PFSK-1 (cell line): ENCODE results near the gene AUTS2.

Experiments
- FOXP2 ChIP-seq: optimal IDR thresholded peaks from 2 replicates; pipeline ENCODE3; 2011; ENCODE audit warnings: borderline replicate concordance, control low read depth, inconsistent platforms; ENCODE audit not compliant: insufficient read depth; ENCODE audit errors: extremely low read length, extremely low read depth
- POLR2AphosphoS5 ChIP-seq: IDR thresholded peaks from 2 replicates; pipeline ENCODE4 v1.6.1; 2012; ENCODE audit warnings: low read depth, mild to moderate bottlenecking, control low read depth, low read length, moderate library complexity
- SIN3A ChIP-seq: IDR thresholded peaks from 2 replicates; pipeline ENCODE4 v1.6.1; 2012; ENCODE audit warnings: mild to moderate bottlenecking, low read length, moderate library complexity, borderline replicate concordance; ENCODE audit not compliant: insufficient read depth
- TAF1 ChIP-seq: IDR thresholded peaks from 2 replicates; pipeline ENCODE4 v1.6.1; 2012; ENCODE audit warnings: low read length, control low read depth, borderline replicate concordance; ENCODE audit not compliant: insufficient read depth
- TF ChIP-seq, protein P1 (sequence below), 2 experiments: IDR thresholded peaks; 2 replicates each; pipeline versions ENCODE4 v1.6.1 to v1.8.0; 2011 to 2012; ENCODE audit warnings: low read depth in 2 of 2, low read length in 2 of 2, control low read depth in 1 of 2, inconsistent platforms in 1 of 2, mild to moderate bottlenecking in 1 of 2, moderate library complexity in 1 of 2; ENCODE audit not compliant: insufficient read depth in 1 of 2

The AUTS2 gene

DNA sequence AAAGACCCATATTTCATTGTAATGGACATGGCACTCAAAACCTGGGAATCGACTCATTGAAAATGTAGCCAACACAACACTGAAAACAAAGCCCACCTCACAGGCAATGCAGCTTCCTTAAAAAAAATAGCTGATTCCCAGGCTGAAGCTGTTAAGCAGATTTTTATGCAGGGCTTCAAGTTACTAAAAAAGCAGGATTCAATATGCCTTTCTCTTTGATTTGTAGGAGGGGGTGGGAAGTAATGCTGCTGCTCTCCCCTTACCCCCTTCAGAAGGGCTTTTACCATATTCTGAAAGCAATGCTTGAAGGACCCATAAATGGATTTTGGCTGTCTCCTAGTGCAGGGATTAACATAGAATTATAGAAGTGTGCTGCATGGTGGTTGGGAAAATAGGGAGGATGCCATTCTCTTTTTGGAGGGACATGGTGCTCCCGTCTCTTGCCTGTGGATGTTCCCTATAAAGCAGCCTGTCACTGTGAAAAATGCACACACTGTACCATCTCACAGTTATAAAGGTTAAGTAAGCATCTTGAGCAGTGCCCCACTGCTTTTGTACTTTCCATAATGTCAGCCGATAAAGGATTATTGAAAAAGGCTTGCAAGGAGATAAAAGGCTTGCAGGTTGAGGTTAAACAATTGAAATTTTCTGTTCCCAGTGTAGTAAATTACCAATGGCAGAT is 262.8 kb downstream of the AUTS2 start:
- TF ChIP-seq POLR2AphosphoS5 (no peak), FOXP2 (no peak), SIN3A (no peak), TAF1 (no peak)
- TF ChIP-seq, protein P1, sequence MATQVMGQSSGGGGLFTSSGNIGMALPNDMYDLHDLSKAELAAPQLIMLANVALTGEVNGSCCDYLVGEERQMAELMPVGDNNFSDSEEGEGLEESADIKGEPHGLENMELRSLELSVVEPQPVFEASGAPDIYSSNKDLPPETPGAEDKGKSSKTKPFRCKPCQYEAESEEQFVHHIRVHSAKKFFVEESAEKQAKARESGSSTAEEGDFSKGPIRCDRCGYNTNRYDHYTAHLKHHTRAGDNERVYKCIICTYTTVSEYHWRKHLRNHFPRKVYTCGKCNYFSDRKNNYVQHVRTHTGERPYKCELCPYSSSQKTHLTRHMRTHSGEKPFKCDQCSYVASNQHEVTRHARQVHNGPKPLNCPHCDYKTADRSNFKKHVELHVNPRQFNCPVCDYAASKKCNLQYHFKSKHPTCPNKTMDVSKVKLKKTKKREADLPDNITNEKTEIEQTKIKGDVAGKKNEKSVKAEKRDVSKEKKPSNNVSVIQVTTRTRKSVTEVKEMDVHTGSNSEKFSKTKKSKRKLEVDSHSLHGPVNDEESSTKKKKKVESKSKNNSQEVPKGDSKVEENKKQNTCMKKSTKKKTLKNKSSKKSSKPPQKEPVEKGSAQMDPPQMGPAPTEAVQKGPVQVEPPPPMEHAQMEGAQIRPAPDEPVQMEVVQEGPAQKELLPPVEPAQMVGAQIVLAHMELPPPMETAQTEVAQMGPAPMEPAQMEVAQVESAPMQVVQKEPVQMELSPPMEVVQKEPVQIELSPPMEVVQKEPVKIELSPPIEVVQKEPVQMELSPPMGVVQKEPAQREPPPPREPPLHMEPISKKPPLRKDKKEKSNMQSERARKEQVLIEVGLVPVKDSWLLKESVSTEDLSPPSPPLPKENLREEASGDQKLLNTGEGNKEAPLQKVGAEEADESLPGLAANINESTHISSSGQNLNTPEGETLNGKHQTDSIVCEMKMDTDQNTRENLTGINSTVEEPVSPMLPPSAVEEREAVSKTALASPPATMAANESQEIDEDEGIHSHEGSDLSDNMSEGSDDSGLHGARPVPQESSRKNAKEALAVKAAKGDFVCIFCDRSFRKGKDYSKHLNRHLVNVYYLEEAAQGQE (IDR thresholded peaks at IDR 0.05; ENCODE audit: insufficient read depth in 1 of 2, low read depth in 2 of 2, low read length in 2 of 2): no peak

DNA sequence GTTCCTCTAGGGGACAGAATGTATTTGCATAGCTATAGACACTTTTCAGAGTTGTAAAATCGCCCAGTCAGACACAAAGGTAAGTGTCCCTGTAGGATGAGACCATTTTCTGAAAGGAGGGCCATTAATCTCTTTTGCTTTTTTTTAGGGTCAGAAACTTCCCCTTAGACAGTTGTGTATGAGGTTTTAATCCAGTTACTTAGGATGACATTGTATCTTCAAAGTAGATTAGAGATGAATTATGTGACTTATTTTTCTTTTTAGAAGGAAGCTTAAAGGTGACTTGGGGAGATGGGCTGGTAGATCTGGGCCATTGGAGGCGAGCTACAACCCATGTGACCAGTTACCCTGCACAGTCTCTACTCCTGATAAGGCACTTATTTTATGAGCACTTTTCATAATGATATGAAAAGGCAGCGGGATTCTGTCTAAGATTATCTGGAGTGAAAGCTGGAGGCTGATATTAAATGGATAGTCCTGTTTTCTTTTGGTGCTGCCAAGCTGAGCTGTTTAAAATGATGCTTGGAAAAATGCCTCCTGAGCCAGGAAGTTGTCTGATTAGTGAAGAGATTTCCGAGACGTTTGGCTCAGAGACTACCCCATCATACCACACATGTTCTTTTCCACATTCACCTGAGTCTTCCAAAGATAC is 264.3 kb downstream of the AUTS2 start:
- TF ChIP-seq POLR2AphosphoS5 (no peak), SIN3A (no peak), TAF1 (no peak), FOXP2 (no peak)

DNA sequence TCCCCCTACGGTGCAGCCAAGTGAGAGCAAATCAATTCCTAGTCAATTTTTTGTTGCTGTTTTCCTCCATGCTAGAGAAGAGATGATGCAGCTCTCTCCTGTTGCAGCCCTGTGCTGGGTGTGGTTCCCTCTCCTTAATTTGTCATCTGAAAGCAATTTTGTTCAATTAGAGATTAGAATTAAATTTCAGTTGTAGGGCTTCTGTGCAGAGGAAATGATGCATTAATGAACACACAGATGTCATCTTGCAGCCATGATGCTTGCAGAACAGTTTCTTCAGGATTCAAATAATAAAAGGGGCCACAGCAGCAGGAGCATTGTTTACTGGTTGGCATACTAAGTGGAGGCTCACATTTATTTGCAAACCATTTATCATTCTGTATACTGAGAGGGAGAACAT is 266.0 kb downstream of the AUTS2 start:
- TF ChIP-seq FOXP2 (no peak), SIN3A (no peak), TAF1 (no peak), POLR2AphosphoS5 (no peak)
- TF ChIP-seq, protein P1 (IDR thresholded peaks at IDR 0.05; ENCODE audit: insufficient read depth in 1 of 2, low read depth in 2 of 2, low read length in 2 of 2): no peak

DNA sequence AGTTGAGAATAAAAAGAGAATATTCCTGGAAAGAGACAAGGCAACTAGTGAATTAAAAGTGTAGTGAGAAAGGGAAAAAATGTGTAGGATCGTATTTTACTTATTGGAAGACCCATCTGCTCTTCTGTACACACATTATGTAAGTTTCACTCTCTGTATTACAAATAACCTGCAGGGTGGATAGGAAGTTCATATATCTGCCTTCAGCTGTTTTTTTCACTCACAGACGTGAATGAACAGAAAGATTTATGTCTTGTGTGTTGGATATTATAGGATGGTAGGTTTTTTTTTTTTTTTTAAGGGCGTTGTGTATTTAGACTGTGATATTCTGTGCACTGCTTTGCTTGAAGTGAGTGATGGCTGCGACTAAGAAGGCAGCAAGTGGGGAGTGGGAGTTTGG is 266.5 kb downstream of the AUTS2 start:
- TF ChIP-seq FOXP2 (no peak), TAF1 (no peak), POLR2AphosphoS5 (no peak), SIN3A (no peak)
- TF ChIP-seq, protein P1 (IDR thresholded peaks at IDR 0.05; ENCODE audit: insufficient read depth in 1 of 2, low read depth in 2 of 2, low read length in 2 of 2): no peak

- TF ChIP-seq SIN3A (no peak), POLR2AphosphoS5 (no peak), TAF1 (no peak)
Measured at GRCh38 chr7:69868921-69869320, 270.6 kb downstream of the AUTS2 start.
